ENCODE results near the gene ABLIM2. TPM values are rescaled to one million over a fixed set of nuclear protein-coding genes. Genes with fewer than 3 reads are reported as not detected.

Gene ABLIM2
- total RNA-seq, 4 donors from 2014 or later, result 177 to 281 (median 244) TPM

DNA sequence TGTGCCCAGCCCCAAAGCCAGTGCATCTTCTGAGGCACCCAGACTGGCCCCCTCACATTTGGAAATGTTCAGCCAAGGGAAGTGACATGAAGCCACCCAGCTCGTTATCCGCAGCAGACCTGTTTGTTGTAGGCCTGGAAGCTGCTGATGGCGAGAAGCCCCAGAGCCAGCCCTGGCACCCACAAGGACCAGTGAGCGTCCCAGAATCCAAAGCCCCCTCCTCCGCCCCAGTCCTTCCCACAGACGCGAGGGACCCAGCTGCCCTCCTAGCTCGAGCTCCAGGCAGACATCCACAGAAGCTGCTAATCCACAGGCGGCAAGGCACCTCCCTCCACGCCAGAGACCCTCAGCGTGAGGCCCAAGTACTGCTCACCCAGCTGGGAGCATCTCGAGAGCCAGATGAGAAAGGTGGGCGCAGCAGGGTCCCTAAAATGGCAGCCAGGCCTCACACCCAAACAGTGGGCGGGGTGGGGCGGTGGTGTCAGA lies 7.4 kb downstream of the ABLIM2 start:
- intact Hi-C loops (cut with DNase I; ENCODE audit: low total_unique reads), result no loop called here
- TF ChIP-seq POLR2A (IDR thresholded peaks at IDR 0.05), result no peak
- TF ChIP-seq, protein P1, sequence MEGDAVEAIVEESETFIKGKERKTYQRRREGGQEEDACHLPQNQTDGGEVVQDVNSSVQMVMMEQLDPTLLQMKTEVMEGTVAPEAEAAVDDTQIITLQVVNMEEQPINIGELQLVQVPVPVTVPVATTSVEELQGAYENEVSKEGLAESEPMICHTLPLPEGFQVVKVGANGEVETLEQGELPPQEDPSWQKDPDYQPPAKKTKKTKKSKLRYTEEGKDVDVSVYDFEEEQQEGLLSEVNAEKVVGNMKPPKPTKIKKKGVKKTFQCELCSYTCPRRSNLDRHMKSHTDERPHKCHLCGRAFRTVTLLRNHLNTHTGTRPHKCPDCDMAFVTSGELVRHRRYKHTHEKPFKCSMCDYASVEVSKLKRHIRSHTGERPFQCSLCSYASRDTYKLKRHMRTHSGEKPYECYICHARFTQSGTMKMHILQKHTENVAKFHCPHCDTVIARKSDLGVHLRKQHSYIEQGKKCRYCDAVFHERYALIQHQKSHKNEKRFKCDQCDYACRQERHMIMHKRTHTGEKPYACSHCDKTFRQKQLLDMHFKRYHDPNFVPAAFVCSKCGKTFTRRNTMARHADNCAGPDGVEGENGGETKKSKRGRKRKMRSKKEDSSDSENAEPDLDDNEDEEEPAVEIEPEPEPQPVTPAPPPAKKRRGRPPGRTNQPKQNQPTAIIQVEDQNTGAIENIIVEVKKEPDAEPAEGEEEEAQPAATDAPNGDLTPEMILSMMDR (IDR thresholded peaks at IDR 0.05 in 4 of 5, conservative IDR thresholded peaks at IDR 0.05 in 1 of 5), result no peak
- H3K4me1 ChIP-seq, result peaks cover 29 to 44% of the 10 kb centered on the region in 2 donors
- in situ Hi-C loops (cut with MboI; ENCODE audit: low sequenced_read_pairs in 4 of 4), result no loop called here
- H3K27ac ChIP-seq, result peak overlapping the region; percentile 89 to 99 (median 94)
- ATAC-seq (no peak), DNase-seq (no peak)
- no peaks in the 10 kb centered on the region for H3K27me3 ChIP-seq
- peaks cover 0 to 7% of the 10 kb centered on the region in 2 donors for H3K36me3 ChIP-seq
- no peaks in the 10 kb centered on the region for H3K9me3 ChIP-seq
- H3K4me3 ChIP-seq, result no peak overlapping the region

DNA sequence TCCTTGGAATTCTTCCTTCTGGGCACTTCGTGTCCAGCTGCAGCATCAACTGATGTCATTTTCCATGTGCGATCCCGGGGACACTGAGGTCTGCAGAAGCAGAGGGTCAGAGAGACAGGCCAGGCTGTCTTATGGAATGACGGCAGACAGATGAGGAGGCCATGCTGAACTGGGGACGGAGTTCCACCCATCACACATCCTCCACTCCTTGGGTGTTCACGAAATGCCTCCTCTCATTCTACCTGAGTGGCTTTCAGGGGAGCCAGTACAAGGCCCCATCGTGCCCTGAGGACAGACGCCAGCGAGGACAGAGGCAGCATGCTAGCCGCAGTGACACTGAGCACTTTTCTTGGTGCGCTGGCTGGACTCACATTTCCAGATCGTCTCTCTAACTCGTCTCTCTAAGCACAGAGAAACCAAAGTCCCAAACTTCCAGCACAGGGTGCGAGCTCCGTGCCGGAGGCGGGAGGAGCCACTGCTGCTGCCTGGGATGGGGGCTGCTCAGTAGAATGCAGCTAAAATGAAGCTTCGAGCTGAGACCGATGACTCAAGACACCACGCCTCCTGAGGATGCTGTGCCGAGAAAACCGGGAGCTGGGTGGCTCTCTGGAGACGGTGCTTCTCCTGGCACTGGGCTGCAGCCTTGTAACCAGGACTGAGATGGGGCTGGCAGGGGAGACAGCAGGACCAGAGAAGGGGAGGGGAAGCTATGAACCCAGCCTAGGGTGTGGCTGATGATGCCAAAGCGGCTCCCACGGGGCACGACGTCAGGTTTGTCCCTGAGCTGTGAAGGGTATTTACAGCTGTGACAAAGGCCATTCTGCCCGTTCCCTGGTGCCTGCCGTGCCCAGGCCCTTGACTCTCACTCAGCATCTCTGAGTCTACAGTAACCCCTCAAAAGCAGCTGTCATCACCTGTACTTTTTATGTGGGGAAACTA lies 8.2 kb downstream of the ABLIM2 start:
- peak in 1 of 2 donors; percentile 62 for DNase-seq
- H3K4me1 ChIP-seq, result peaks cover 26 to 40% of the 10 kb centered on the region in 2 donors
- intact Hi-C loops (cut with DNase I; ENCODE audit: low total_unique reads) (no loop called here), in situ Hi-C loops (cut with MboI; ENCODE audit: low sequenced_read_pairs in 4 of 4) (no loop called here)
- peaks cover 0 to 7% of the 10 kb centered on the region in 2 donors for H3K36me3 ChIP-seq
- H3K27me3 ChIP-seq, result no peaks in the 10 kb centered on the region
- TF ChIP-seq, protein P1 (IDR thresholded peaks at IDR 0.05 in 4 of 5, conservative IDR thresholded peaks at IDR 0.05 in 1 of 5), result no peak
- peak in 1 of 2 donors; percentile 60 for TF ChIP-seq POLR2A (IDR thresholded peaks at IDR 0.05)
- no peak overlapping the region for H3K4me3 ChIP-seq
- H3K9me3 ChIP-seq, result no peaks in the 10 kb centered on the region
- peak overlapping the region; percentile 89 to 99 (median 94) for H3K27ac ChIP-seq
- peak in 1 of 2 donors; percentile 10 for ATAC-seq

DNA sequence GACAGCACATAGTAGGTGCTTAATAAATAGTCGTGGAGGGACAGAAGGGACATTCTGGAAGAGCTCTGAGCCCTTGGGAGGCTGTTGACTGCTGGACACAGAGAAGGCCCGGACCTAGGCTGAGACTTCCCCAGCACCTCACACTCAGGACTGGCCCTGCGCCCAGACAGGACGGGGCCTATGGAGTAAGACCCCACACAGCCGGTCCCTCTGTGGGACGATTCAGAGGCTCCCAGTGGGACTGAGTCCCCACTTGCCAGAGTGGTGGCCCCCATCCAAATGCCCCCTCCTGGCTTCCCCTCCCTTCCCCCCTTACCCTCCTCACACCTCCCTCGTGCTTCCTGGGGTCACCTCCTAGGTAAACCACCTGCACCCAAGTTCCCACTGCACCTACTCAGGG lies 8.9 kb downstream of the ABLIM2 start:
- in situ Hi-C loops (cut with MboI; ENCODE audit: low sequenced_read_pairs in 4 of 4), result no loop called here

DNA sequence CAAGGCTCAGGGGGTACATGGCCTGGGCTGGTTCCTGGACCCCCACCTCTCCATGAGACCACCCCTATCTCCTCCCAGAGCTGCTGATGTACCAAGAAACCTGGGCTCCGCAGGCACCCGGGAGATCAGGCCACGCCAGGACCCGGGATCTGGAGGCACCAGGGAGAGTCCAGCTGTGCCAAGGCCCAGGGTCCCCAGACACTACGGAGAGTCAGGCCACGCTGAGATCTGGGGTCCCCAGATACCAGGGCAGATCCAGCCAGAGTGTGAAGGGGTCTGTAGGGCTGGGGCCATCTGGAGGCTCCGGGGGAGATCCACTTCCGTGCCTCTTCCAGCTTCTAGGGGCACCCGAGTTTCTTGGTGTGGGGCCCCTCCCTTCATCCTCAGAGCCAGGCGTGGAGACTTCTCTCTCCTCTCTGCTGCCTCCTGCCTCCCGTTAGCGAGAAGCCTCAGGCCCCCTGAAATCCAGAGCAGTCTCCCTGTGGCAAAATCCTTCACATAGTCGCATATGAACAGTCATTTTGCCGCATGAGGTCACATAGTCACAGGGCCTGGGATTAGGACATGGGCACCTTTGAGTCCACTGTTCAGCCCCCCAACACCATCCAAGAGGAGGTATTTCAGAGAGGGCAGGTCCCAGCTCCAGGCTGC lies 9.7 kb downstream of the ABLIM2 start:
- H3K9me3 ChIP-seq, result no peaks in the 10 kb centered on the region
- TF ChIP-seq, protein P1 (IDR thresholded peaks at IDR 0.05 in 4 of 5, conservative IDR thresholded peaks at IDR 0.05 in 1 of 5), result no peak
- no peak for TF ChIP-seq POLR2A (IDR thresholded peaks at IDR 0.05)
- in situ Hi-C loops (cut with MboI; ENCODE audit: low sequenced_read_pairs in 4 of 4), result no loop called here
- no peaks in the 10 kb centered on the region for H3K27me3 ChIP-seq
- peak overlapping the region; percentile 30 to 99 (median 94) for H3K27ac ChIP-seq
- ATAC-seq, result no peak
- intact Hi-C loops (cut with DNase I; ENCODE audit: low total_unique reads), result no loop called here
- H3K4me3 ChIP-seq, result no peak overlapping the region
- H3K4me1 ChIP-seq, result peaks cover 35 to 49% of the 10 kb centered on the region in 2 donors
- H3K36me3 ChIP-seq, result peaks cover 0 to 7% of the 10 kb centered on the region in 2 donors
- DNase-seq, result no peak

More for the DNA sequence above, 8.9 kb downstream of the ABLIM2 start:
- intact Hi-C loops (cut with DNase I; ENCODE audit: low total_unique reads), result no loop called here
- no peaks in the 10 kb centered on the region for H3K27me3 ChIP-seq
- no peak overlapping the region for H3K4me3 ChIP-seq
- H3K36me3 ChIP-seq, result peaks cover 0 to 7% of the 10 kb centered on the region in 2 donors
- no peak for TF ChIP-seq POLR2A (IDR thresholded peaks at IDR 0.05)
- TF ChIP-seq, protein P1 (IDR thresholded peaks at IDR 0.05 in 4 of 5, conservative IDR thresholded peaks at IDR 0.05 in 1 of 5), result no peak
- H3K27ac ChIP-seq, result peak overlapping the region; percentile 89 to 99 (median 94)
- ATAC-seq (no peak), DNase-seq (no peak)
- peaks cover 29 to 46% of the 10 kb centered on the region in 2 donors for H3K4me1 ChIP-seq
- H3K9me3 ChIP-seq, result no peaks in the 10 kb centered on the region

All from gastrocnemius medialis (tissue), 4 donors.